ENCODE measurements around the gene PTPRN2. TPM values are rescaled to one million over a fixed set of nuclear protein-coding genes. Genes with fewer than 3 reads are reported as not detected.

The PTPRN2 gene
- total and polyA plus RNA-seq, 2 donors (not counting 3 experiments of a cell fraction or from before 2014, with no cell fraction given), result 0.62 to 0.88 TPM

DNA sequence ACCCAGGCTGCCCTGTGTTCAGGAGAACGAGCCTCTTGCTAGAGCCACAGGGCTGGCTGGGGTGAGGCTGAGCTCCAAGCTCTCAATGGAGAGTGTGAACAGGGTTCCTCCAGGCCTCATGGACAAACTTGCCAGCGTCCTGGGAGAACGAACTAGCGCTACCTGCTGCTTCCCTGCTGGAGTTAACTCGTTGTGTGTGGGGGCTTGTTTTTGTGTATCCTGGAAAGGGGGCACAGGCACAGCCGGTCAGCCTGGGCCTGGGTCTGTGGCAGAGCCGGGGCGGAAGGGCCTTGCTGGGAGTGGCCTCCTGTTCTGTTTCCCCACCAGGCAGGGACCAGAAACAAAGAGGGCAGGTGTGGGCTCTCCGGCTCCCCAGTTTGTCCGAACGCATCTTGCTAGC lies 991.6 kb downstream of the PTPRN2 start:
- Histone ChIP-seq H3K4me2 (ENCODE audit: insufficient read depth, low read length) (no peak overlapping the region), H3K27ac (ENCODE audit: insufficient read depth, low read depth, low read length) (no peak overlapping the region), H3K4me3 (replicated peaks in 1 of 3; ENCODE audit: insufficient read depth in 1 of 3, low read depth in 1 of 3, low read length in 3 of 3) (no peak overlapping the region), H3K27me3 (ENCODE audit: control insufficient read depth in 2 of 2, insufficient read depth in 2 of 2, low read length in 2 of 2) (no peaks in the 10 kb centered on the region), H3K9ac (replicated peaks; ENCODE audit: extremely low read depth, insufficient read depth, low read length) (no peak overlapping the region), H3K9me1 (replicated peaks; ENCODE audit: control insufficient read depth, extremely low read depth, insufficient read depth, low read length) (no peaks in the 10 kb centered on the region), H3K79me2 (ENCODE audit: control insufficient read depth, insufficient read depth, low read length) (no peaks in the 10 kb centered on the region), H2AFZ (ENCODE audit: low read depth, low read length) (no peak overlapping the region), H3K9me3 (replicated peaks; ENCODE audit: control insufficient read depth, insufficient read depth, low read length) (no peaks in the 10 kb centered on the region), H3K36me3 (ENCODE audit: control insufficient read depth in 2 of 2, extremely low read depth in 1 of 2, insufficient read depth in 2 of 2, low read length in 2 of 2) (no peaks in the 10 kb centered on the region), H4K20me1 (replicated peaks; ENCODE audit: control insufficient read depth, extremely low read depth, insufficient read depth, low read length) (no peaks in the 10 kb centered on the region), H3K4me1 (ENCODE audit: control insufficient read depth, extremely low read depth, insufficient read depth, low read length) (no peaks in the 10 kb centered on the region)
- no TSS peak for BruUV-seq (replicated peaks)
- CTCF ChIA-PET, result no interaction called here
- POLR2A ChIA-PET, result no interaction called here
- dilution Hi-C loops (cut with MboI; ENCODE audit: extremely low pct_ligation_motif_present, low sequenced_read_pairs), result no loop called here
- no peak for FAIRE-seq
- no peak for TF ChIP-seq EZH2 (IDR thresholded peaks at IDR 0.05; ENCODE audit: borderline replicate concordance, low read depth, low read length, severe bottlenecking)
- no peak for TF ChIP-seq POLR2AphosphoS5 (IDR thresholded peaks at IDR 0.05; ENCODE audit: insufficient read depth, low read depth, low read length)
- no peak for TF ChIP-seq MYC (IDR thresholded peaks at IDR 0.05; ENCODE audit: low read depth, low read length)
- no peak for TF ChIP-seq JUN (IDR thresholded peaks at IDR 0.05; ENCODE audit: borderline replicate concordance, insufficient read depth, insufficient read length, low read depth)
- no peak for TF ChIP-seq GATA2 (IDR thresholded peaks at IDR 0.05; ENCODE audit: insufficient read depth, insufficient read length, low read depth, low read length)
- TF ChIP-seq POLR2A (IDR thresholded peaks at IDR 0.05; ENCODE audit: low read depth, low read length), result no peak
- TF ChIP-seq, protein P1, sequence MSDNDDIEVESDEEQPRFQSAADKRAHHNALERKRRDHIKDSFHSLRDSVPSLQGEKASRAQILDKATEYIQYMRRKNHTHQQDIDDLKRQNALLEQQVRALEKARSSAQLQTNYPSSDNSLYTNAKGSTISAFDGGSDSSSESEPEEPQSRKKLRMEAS (IDR thresholded peaks at IDR 0.05; ENCODE audit: insufficient read depth, insufficient read length), result no peak
- TF ChIP-seq, protein P2, sequence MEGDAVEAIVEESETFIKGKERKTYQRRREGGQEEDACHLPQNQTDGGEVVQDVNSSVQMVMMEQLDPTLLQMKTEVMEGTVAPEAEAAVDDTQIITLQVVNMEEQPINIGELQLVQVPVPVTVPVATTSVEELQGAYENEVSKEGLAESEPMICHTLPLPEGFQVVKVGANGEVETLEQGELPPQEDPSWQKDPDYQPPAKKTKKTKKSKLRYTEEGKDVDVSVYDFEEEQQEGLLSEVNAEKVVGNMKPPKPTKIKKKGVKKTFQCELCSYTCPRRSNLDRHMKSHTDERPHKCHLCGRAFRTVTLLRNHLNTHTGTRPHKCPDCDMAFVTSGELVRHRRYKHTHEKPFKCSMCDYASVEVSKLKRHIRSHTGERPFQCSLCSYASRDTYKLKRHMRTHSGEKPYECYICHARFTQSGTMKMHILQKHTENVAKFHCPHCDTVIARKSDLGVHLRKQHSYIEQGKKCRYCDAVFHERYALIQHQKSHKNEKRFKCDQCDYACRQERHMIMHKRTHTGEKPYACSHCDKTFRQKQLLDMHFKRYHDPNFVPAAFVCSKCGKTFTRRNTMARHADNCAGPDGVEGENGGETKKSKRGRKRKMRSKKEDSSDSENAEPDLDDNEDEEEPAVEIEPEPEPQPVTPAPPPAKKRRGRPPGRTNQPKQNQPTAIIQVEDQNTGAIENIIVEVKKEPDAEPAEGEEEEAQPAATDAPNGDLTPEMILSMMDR (IDR thresholded peaks at IDR 0.05; ENCODE audit: extremely low read depth in 1 of 2, insufficient read depth in 1 of 2, low read depth in 1 of 2, low read length in 2 of 2), result no peak
- no peak for DNase-seq (ENCODE audit: low read depth, low spot score)
- intact Hi-C loops (cut with micrococcal nuclease), result no loop called here

Measured in endothelial cell of umbilical vein (primary cell).